HepG2 (cell line): ENCODE data around the gene ADAMTS12.
"Not testable (repeated sequence)": the region's sequence is repeated elsewhere in the genome, so short reads cannot be mapped to it uniquely, and the experiment has no call there.

Source experiments
- BCL3 ChIP-seq: sonication (generic); formaldehyde crosslinking; IDR thresholded peaks from 2 replicates; pipeline ENCODE4 v1.5.1; 2020; ENCODE audit warnings: mild to moderate bottlenecking, missing genetic modification reagents, moderate library complexity
- CTCF ChIP-seq: sonication (generic); formaldehyde crosslinking; IDR thresholded peaks from 2 replicates; pipeline ENCODE4 v1.5.0; 2020; ENCODE audit warnings: mild to moderate bottlenecking, missing genetic modification reagents, moderate library complexity
- EHMT2 ChIP-seq: fragments of 200-600 bp; sonication (generic); IDR thresholded peaks from 2 replicates; pipeline ENCODE4 v1.7.0; 2017; ENCODE audit warnings: antibody characterized with exemption, low read depth, low read length, borderline replicate concordance
- ETS1 ChIP-seq: sonication (generic); formaldehyde crosslinking; IDR thresholded peaks from 2 replicates; pipeline ENCODE4 v1.4.0; 2020; ENCODE audit warnings: missing genetic modification reagents
- GMEB1 ChIP-seq: sonication (generic); formaldehyde crosslinking; IDR thresholded peaks from 2 replicates; pipeline ENCODE4 v1.5.1; 2020; ENCODE audit warnings: missing genetic modification reagents, mild to moderate bottlenecking, borderline replicate concordance
- NFYB ChIP-seq: sonication (generic); formaldehyde crosslinking; IDR thresholded peaks from 2 replicates; pipeline ENCODE4 v1.4.0; 2020; ENCODE audit warnings: missing genetic modification reagents
- RFX5 ChIP-seq: IDR thresholded peaks from 2 replicates; pipeline ENCODE4 v1.6.1; 2011; ENCODE audit warnings: low read depth, low read length, improper control_type of control experiment
- TAF15 ChIP-seq: fragments of 200-400 bp; formaldehyde crosslinking; IDR thresholded peaks from one replicate; pipeline ENCODE4 v1.6.1; 2018; ENCODE audit warnings: mild to moderate bottlenecking, low read depth, low read length; ENCODE audit not compliant: poor library complexity, severe bottlenecking
- ZBTB43 ChIP-seq: sonication (generic); formaldehyde crosslinking; conservative IDR thresholded peaks from 2 replicates; pipeline ENCODE4 v1.4.0; 2020; ENCODE audit warnings: missing genetic modification reagents
- ZNF101 ChIP-seq: sonication (generic); formaldehyde crosslinking; IDR thresholded peaks from 2 replicates; pipeline ENCODE4 v1.4.0; 2020; ENCODE audit warnings: mild to moderate bottlenecking, low read depth, missing genetic modification reagents, borderline replicate concordance

- TF ChIP-seq CTCF; GMEB1 (CRISPR knock-in tag); RFX5; ZBTB43 (CRISPR knock-in tag); ZNF101 (CRISPR knock-in tag); EHMT2; NFYB (CRISPR knock-in tag); BCL3 (CRISPR knock-in tag); TAF15; ETS1: not testable (repeated sequence)
These were observed 352.0 kb downstream of the ADAMTS12 start for GRCh38 chr5:33539790-33540189.
